HL-60 (cell line): Measurements from ENCODE around the gene RASSF1.

Experiments
- DNase-seq, 2 experiments: peaks; one replicate each; pipeline ENCODE4 v3.0.0-alpha.2; 2010 to 2020; ENCODE audit warnings: low read depth in 1 of 2, low spot score in 1 of 2
- H3K27ac ChIP-seq: fragments of 250-450 bp; sonication (Bioruptor Pico); replicated peaks from 2 replicates; pipeline ENCODE4 v1.5.1; 2020; ENCODE audit warnings: mild to moderate bottlenecking, moderate library complexity
- H3K27me3 ChIP-seq: fragments of 250-450 bp; sonication (Bioruptor Pico); 2 replicates; pipeline ENCODE4 v1.5.1; 2021; ENCODE audit warnings: mild to moderate bottlenecking, moderate library complexity; ENCODE audit not compliant: insufficient read depth, poor library complexity, severe bottlenecking
- H3K4me3 ChIP-seq: replicated peaks from 2 replicates; pipeline ENCODE4 v1.5.1; 2011; ENCODE audit warnings: mild to moderate bottlenecking, control low read depth, low read length; ENCODE audit not compliant: insufficient read depth
- GABPA ChIP-seq: IDR thresholded peaks from 2 replicates; pipeline ENCODE4 v1.6.1; 2012; ENCODE audit warnings: low read depth
- POLR2AphosphoS5 ChIP-seq: IDR thresholded peaks from 2 replicates; pipeline ENCODE4 v1.6.1; 2012; ENCODE audit warnings: low read depth
- SPI1 ChIP-seq: IDR thresholded peaks from 2 replicates; pipeline ENCODE4 v1.6.1; 2012; ENCODE audit warnings: low read depth, mild to moderate bottlenecking, borderline replicate concordance
- TF ChIP-seq, protein P1 (sequence below): IDR thresholded peaks from one replicate; pipeline ENCODE4 v1.5.1; 2011; ENCODE audit warnings: low read length, control low read depth, inconsistent platforms; ENCODE audit not compliant: insufficient read depth
- TF ChIP-seq, protein P2 (sequence below): IDR thresholded peaks from 2 replicates; pipeline ENCODE4 v1.6.1; 2012; ENCODE audit warnings: low read depth; ENCODE audit not compliant: insufficient replicate concordance

The RASSF1 gene

DNA sequence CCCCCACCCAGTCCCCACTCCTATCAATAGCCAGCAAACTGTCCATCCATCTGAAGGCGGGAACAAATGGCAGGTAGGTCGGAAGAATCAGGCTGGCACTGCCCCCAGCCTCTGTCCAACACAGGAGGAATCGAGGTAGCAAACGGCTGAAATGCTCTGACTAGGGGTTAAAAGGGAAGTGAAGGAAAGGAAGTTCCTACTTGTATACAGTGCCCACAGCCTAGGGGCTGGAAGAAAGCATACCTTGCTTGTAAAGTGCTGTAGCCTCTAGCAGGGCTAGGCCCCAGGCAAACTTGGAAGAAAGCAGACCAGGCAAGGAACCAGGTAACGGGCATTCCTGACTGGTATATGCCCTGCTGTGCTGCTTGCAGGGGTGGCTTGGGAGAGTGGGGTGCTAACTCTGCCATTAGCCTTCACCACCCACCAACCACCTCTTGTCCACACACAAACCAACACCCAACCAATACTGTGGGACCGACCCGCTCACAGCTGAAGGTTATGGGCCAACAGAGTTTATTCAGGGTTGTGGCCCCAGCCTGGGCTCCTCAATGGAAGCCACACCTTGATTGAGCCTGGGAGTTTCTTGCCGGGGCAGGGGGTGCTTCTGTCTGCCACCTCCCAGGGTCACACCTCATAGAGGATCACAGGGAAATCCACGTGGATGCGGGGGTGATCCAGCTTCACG is 15.0 kb downstream of the RASSF1 start:
- Histone ChIP-seq H3K27ac (peak overlapping the region; percentile 50), H3K27me3 (no peaks in the 10 kb centered on the region), H3K4me3 (no peak overlapping the region)
- DNase-seq = peak in 1 of 2 experiments; percentile 64
- TF ChIP-seq SPI1 = peak; percentile 88
- TF ChIP-seq, protein P1, sequence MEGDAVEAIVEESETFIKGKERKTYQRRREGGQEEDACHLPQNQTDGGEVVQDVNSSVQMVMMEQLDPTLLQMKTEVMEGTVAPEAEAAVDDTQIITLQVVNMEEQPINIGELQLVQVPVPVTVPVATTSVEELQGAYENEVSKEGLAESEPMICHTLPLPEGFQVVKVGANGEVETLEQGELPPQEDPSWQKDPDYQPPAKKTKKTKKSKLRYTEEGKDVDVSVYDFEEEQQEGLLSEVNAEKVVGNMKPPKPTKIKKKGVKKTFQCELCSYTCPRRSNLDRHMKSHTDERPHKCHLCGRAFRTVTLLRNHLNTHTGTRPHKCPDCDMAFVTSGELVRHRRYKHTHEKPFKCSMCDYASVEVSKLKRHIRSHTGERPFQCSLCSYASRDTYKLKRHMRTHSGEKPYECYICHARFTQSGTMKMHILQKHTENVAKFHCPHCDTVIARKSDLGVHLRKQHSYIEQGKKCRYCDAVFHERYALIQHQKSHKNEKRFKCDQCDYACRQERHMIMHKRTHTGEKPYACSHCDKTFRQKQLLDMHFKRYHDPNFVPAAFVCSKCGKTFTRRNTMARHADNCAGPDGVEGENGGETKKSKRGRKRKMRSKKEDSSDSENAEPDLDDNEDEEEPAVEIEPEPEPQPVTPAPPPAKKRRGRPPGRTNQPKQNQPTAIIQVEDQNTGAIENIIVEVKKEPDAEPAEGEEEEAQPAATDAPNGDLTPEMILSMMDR = no peak
- TF ChIP-seq, protein P2, sequence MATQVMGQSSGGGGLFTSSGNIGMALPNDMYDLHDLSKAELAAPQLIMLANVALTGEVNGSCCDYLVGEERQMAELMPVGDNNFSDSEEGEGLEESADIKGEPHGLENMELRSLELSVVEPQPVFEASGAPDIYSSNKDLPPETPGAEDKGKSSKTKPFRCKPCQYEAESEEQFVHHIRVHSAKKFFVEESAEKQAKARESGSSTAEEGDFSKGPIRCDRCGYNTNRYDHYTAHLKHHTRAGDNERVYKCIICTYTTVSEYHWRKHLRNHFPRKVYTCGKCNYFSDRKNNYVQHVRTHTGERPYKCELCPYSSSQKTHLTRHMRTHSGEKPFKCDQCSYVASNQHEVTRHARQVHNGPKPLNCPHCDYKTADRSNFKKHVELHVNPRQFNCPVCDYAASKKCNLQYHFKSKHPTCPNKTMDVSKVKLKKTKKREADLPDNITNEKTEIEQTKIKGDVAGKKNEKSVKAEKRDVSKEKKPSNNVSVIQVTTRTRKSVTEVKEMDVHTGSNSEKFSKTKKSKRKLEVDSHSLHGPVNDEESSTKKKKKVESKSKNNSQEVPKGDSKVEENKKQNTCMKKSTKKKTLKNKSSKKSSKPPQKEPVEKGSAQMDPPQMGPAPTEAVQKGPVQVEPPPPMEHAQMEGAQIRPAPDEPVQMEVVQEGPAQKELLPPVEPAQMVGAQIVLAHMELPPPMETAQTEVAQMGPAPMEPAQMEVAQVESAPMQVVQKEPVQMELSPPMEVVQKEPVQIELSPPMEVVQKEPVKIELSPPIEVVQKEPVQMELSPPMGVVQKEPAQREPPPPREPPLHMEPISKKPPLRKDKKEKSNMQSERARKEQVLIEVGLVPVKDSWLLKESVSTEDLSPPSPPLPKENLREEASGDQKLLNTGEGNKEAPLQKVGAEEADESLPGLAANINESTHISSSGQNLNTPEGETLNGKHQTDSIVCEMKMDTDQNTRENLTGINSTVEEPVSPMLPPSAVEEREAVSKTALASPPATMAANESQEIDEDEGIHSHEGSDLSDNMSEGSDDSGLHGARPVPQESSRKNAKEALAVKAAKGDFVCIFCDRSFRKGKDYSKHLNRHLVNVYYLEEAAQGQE = no peak
- TF ChIP-seq POLR2AphosphoS5 = no peak
- no peak for TF ChIP-seq GABPA

DNA sequence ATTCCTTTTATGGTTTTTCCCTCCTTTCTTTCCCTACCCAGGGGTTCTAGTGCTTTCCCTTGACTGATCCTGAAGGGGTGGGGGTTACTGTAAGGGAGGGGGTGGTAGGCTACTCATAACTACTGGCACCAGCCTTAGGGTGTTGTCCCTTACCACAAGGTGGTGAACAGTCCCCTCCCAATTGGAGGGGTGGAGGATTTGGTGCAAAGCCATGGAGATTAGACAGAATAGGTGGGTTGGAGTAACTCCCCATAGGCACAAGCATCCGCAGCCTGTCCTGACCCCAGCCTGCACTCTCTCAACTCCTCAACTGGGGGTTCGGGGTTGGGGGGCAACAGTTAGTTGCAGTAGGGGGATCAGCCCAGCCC is 15.5 kb downstream of the RASSF1 start:
- TF ChIP-seq, protein P1 = no peak
- TF ChIP-seq, protein P2 = no peak
- TF ChIP-seq POLR2AphosphoS5 = no peak
- TF ChIP-seq GABPA = no peak
- TF ChIP-seq SPI1 = no peak
- DNase-seq = no peak
- Histone ChIP-seq H3K27ac (peak overlapping the region; percentile 50), H3K4me3 (no peak overlapping the region), H3K27me3 (no peaks in the 10 kb centered on the region)

DNA sequence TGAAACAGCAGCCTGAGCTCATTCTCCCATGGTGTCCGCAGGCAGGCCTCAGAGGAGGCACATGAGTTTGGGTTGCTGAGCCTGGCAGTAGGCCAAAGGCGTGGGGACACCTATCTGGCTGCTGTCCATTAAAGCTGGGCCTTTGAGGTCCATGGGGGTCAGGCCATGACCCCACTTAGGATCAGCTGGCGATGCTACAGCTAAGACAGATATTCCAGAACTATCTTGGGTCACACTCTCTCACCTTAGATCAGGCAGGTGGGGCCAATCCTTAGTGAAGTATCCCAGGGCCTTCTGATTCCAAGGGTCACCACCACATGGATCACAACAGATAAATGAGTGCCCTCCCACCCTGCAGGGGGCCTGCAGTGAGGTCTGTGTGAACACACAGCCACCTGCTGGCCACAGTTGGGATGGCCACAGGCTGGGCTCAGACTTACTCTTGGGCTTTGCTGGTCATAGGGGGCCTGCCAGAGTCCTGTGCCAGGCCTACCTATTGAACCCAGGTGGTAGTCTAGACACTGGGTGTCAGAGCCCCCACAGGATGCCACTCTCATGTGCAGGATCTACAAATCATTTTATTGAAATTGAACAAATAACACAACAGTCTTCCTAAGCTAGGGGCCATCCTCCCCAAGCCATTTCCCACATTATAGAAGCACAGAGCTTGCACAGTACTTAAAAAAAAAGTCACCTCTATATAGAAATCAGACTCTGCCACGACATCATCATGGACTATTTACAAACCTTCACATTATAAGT is 16.1 kb downstream of the RASSF1 start:
- Histone ChIP-seq H3K27me3 (no peaks in the 10 kb centered on the region), H3K27ac (peak overlapping the region; percentile 100), H3K4me3 (no peak overlapping the region)
- DNase-seq = peak in 1 of 2 experiments; percentile 68
- TF ChIP-seq POLR2AphosphoS5 = no peak
- TF ChIP-seq, protein P1 = peak; percentile 89
